Measurements from ENCODE around the gene GRHL1.

- TF ChIP-seq ZNF785 (CRISPR knock-in tag; IDR thresholded peaks at IDR 0.05) (no peak), MAX (CRISPR knock-in tag; IDR thresholded peaks at IDR 0.05) (no peak), SNAPC5 (CRISPR knock-in tag; IDR thresholded peaks at IDR 0.05) (no peak), POLR2G (IDR thresholded peaks at IDR 0.05; ENCODE audit: low read depth, low read length) (no peak), PHF21A (IDR thresholded peaks at IDR 0.05; ENCODE audit: borderline replicate concordance, low read depth) (no peak), BRF2 (IDR thresholded peaks at IDR 0.05; ENCODE audit: borderline replicate concordance, insufficient read depth, insufficient read length) (no peak), POLR2A (conservative IDR thresholded peaks at IDR 0.05) (no peak), PATZ1 (CRISPR knock-in tag; IDR thresholded peaks at IDR 0.05; ENCODE audit: borderline replicate concordance) (no peak)
These were observed 86.6 kb downstream of the GRHL1 start for GRCh38 chr2:10038123-10038522.

All from K562 (cell line).